Activated B cell treated with CpG ODN at 0.5 μM for 24 hours (primary cell): Measurements from ENCODE around the gene GCSAM. TPM values are rescaled to one million over a fixed set of nuclear protein-coding genes. Genes with fewer than 3 reads are reported as not detected.
A peak's percentile ranks its signal among the peaks of the same experiment; 100 is the strongest.

Experiments
- ATAC-seq: fragments of 200-7000 bp; cut with Tn5 transposase; one replicate; pipeline ENCODE4 v1.10.0; 2021; ENCODE audit warnings: low read depth, mild to moderate bottlenecking, moderate library complexity
- CTCF ChIA-PET: fragments of 350-600 bp; sonication (Branson Sonifier 250); formaldehyde crosslinking; loops from one replicate; lab custom pipeline; 2021; ENCODE audit warnings: antibody characterized with exemption; lab: Charles Lee
- POLR2A ChIA-PET: fragments of 350-600 bp; sonication (Branson Sonifier 250); formaldehyde crosslinking; loops from one replicate; lab custom pipeline; 2021; ENCODE audit warnings: antibody characterized with exemption; lab: Charles Lee
- DNase-seq: peaks from one replicate; pipeline ENCODE4 v3.0.0; 2022
- H3K27ac Mint-ChIP-seq: one replicate; pipeline ENCODE4 v1.8.0; 2020; ENCODE audit warnings: mixed read lengths
- H3K27me3 Mint-ChIP-seq: one replicate; pipeline ENCODE4 v1.8.0; 2021; ENCODE audit warnings: mixed read lengths
- H3K36me3 Mint-ChIP-seq: one replicate; pipeline ENCODE4 v1.8.0; 2021; ENCODE audit warnings: low read depth, mixed read lengths
- H3K4me1 Mint-ChIP-seq: one replicate; pipeline ENCODE4 v1.8.0; 2021; ENCODE audit warnings: mixed read lengths
- H3K4me3 Mint-ChIP-seq: one replicate; pipeline ENCODE4 v1.8.0; 2020; ENCODE audit warnings: mild to moderate bottlenecking, mixed read lengths
- H3K9me3 Mint-ChIP-seq: one replicate; pipeline ENCODE4 v1.8.0; 2020; ENCODE audit warnings: mixed read lengths
- intact Hi-C: fragments of 100-400 bp; cut with micrococcal nuclease; formaldehyde crosslinking; loops from one replicate; pipeline ENCODE4 v1.15.1; 2024
- total RNA-seq: library from RNA; stranded (reverse); gene quantifications from 2 replicates; pipeline ENCODE4 v1.2.3, GENCODE V29; 2022
- TF ChIP-seq, protein P1 (sequence below): fragments of 200-600 bp; IDR thresholded peaks from one replicate; pipeline ENCODE4 v1.8.0; 2022; ENCODE audit warnings: antibody characterized with exemption, mild to moderate bottlenecking

GCSAM gene
- total RNA-seq, 1 donor from 2014 or later: 17.3 TPM

DNA sequence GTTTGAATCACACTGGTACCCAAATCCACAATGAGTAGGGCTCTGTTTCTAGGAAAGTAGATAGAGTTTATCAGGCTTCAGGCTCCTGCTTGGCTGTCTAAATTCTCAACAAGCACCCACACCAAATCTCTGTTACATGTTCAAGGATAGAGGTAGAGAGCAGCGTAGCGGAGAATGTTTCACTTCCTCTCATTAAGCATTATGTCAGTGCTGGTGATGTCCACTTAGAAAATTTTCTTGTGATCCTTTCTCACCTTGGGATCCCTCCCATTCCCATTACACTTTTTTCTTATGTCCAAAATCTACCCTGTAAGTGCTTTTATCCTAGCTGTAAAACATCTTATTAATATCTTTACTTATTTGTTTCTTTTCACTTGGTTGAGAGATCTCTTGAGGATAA, 34.7 kb upstream of the GCSAM start:
- CTCF ChIA-PET: no interaction called here
- Mint-ChIP-seq H3K27ac (no peak overlapping the region), H3K4me3 (no peak overlapping the region), H3K27me3 (no peaks in the 10 kb centered on the region), H3K4me1 (peaks cover 18% of the 10 kb centered on the region), H3K9me3 (no peaks in the 10 kb centered on the region), H3K36me3 (no peaks in the 10 kb centered on the region)
- DNase-seq (no peak), ATAC-seq (peak; percentile 79)
- POLR2A ChIA-PET: no interaction called here
- intact Hi-C loops: loop anchor here (5.0 kb wide), 1 partner anchor 75 kb away; no protein-coding TSS in a partner anchor
- TF ChIP-seq, protein P1, sequence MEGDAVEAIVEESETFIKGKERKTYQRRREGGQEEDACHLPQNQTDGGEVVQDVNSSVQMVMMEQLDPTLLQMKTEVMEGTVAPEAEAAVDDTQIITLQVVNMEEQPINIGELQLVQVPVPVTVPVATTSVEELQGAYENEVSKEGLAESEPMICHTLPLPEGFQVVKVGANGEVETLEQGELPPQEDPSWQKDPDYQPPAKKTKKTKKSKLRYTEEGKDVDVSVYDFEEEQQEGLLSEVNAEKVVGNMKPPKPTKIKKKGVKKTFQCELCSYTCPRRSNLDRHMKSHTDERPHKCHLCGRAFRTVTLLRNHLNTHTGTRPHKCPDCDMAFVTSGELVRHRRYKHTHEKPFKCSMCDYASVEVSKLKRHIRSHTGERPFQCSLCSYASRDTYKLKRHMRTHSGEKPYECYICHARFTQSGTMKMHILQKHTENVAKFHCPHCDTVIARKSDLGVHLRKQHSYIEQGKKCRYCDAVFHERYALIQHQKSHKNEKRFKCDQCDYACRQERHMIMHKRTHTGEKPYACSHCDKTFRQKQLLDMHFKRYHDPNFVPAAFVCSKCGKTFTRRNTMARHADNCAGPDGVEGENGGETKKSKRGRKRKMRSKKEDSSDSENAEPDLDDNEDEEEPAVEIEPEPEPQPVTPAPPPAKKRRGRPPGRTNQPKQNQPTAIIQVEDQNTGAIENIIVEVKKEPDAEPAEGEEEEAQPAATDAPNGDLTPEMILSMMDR: no peak

DNA sequence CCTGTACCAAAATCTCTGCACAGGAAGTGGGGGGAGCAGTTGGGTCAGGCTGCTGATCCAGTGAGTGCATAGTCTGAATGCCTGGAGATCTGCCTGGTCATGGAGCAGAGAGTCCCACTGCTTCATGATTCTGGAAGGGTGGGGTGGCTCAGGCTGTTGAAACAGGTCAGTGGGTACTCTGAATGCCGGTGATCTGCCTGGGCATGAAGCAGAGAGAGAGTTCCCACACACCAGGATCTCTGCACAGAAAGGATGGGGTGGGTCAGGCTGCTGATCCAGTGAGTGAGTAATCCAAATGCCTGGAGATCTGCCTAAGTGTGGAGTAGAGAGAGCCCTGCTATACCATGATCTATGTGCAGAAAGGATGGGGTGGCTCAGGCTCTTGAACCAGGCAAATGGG, 16.1 kb upstream of the GCSAM start:
- Mint-ChIP-seq H3K27me3 (no peaks in the 10 kb centered on the region), H3K4me1 (no peaks in the 10 kb centered on the region), H3K27ac (no peak overlapping the region), H3K4me3 (no peak overlapping the region), H3K36me3 (peaks cover 3% of the 10 kb centered on the region), H3K9me3 (peaks cover 25% of the 10 kb centered on the region)
- intact Hi-C loops: no loop called here
- TF ChIP-seq, protein P1: no peak
- DNase-seq (no peak), ATAC-seq (no peak)
- ChIA-PET CTCF (no interaction called here), POLR2A (no interaction called here)

DNA sequence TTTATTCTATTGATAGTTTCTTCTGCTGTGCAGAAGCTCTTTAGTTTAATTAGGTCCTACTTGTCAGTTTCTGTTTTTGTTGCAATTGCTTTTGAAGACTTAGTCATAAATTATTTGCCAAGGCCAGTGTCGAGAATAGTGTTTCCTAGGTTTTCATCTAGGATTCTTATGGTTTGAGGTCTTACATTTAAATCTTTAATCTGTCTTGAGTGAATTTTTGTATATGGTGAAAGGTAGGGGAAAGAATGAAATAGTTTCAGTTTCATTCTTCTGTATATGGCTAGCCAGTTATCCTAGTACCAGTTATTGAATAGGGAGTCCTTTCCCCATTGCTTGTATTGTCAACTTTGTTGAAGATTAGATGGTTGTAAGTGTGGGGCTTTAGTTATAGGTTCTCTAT, 10.6 kb upstream of the GCSAM start:
- H3K4me3 Mint-ChIP-seq: no peak overlapping the region

DNA sequence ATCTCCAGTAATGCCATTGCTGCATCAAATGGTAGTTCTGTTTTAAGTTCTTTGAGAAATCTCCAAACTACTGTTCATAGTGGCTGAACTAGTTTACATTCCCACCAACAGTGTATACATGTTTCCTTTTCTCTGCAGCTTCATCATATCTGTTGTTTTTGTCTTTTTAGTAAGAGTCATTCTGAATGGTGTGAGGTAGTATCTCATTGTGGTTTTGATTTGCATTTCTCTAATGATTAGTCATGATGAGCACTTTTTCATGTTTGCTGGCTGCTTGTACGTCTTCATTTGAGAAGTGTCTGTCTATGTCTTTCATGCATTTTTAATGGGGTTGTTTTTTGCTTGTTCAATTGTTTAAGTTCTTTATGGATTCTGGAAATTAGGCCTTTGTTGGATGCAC, 10.2 kb upstream of the GCSAM start:
- no peaks in the 10 kb centered on the region for H3K27me3 Mint-ChIP-seq
- H3K27ac Mint-ChIP-seq: no peak overlapping the region
- intact Hi-C loops: no loop called here
- ATAC-seq (peak; percentile 54), DNase-seq (no peak)
- ChIA-PET POLR2A (no interaction called here), CTCF (no interaction called here)
- no peak overlapping the region for H3K4me3 Mint-ChIP-seq
- TF ChIP-seq, protein P1: no peak
- peaks cover 32% of the 10 kb centered on the region for H3K9me3 Mint-ChIP-seq
- H3K36me3 Mint-ChIP-seq: peaks cover 3% of the 10 kb centered on the region
- H3K4me1 Mint-ChIP-seq: peaks cover 9% of the 10 kb centered on the region

More for the DNA sequence above, 10.6 kb upstream of the GCSAM start:
- intact Hi-C loops: no loop called here
- CTCF ChIA-PET: no interaction called here
- Mint-ChIP-seq H3K36me3 (peaks cover 3% of the 10 kb centered on the region), H3K9me3 (peaks cover 32% of the 10 kb centered on the region), H3K27me3 (no peaks in the 10 kb centered on the region), H3K4me1 (peaks cover 8% of the 10 kb centered on the region), H3K27ac (no peak overlapping the region)
- ATAC-seq (no peak), DNase-seq (no peak)
- POLR2A ChIA-PET: no interaction called here
- TF ChIP-seq, protein P1: no peak

DNA sequence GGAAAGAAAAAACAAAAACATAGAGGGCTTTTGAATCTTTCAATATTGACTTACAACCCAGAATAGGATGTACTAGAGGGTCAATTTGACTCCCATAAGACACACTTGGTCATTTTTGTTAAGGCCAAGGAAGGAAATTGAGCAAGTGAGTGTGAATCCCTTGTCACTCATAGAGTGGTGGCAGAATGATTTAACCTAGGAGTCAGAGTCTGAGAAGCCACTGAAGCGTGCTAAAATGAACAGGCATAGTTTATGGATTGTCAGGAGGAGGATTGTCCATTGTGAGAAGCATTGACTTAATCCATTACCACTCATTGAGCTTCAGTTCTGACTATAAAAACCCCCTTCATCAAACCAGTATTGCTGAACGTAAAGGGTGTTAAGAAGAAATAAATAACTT, 8.2 kb upstream of the GCSAM start:
- intact Hi-C loops: no loop called here
- TF ChIP-seq, protein P1: no peak
- H3K27me3 Mint-ChIP-seq: no peaks in the 10 kb centered on the region
- H3K4me3 Mint-ChIP-seq: no peak overlapping the region
- no peak overlapping the region for H3K27ac Mint-ChIP-seq
- peaks cover 22% of the 10 kb centered on the region for H3K9me3 Mint-ChIP-seq
- peaks cover 29% of the 10 kb centered on the region for H3K4me1 Mint-ChIP-seq
- CTCF ChIA-PET: interaction anchor here (6.0 kb wide), 1 partner anchor 31 kb away, joined by 64 read pairs; no protein-coding TSS in a partner anchor
- no peak for ATAC-seq
- no peaks in the 10 kb centered on the region for H3K36me3 Mint-ChIP-seq
- no peak for DNase-seq
- POLR2A ChIA-PET: no interaction called here
